Subcutaneous adipose tissue (tissue), 4 donors: Measurements from ENCODE around the gene SPAG8. TPM values are rescaled to one million over a fixed set of nuclear protein-coding genes. Genes with fewer than 3 reads are reported as not detected.

ENCODE experiments used
- total RNA-seq, 4 donors: library from RNA; depleted of rRNA; stranded (reverse); fragments of >200 nt; gene quantifications; one replicate each; pipeline ENCODE4 v1.1.0, GENCODE V29; 2016
- TF ChIP-seq, protein P1 (sequence below): fragments of 450-650 bp; IDR thresholded peaks from one replicate; pipeline ENCODE4 v1.5.1; 2016; ENCODE audit warnings: low read depth, mild to moderate bottlenecking, control low read depth, antibody characterized with exemption, moderate library complexity

Gene SPAG8
- total RNA-seq, 4 donors from 2014 or later = 0.33 to 1.8 (median 1.0) TPM

DNA sequence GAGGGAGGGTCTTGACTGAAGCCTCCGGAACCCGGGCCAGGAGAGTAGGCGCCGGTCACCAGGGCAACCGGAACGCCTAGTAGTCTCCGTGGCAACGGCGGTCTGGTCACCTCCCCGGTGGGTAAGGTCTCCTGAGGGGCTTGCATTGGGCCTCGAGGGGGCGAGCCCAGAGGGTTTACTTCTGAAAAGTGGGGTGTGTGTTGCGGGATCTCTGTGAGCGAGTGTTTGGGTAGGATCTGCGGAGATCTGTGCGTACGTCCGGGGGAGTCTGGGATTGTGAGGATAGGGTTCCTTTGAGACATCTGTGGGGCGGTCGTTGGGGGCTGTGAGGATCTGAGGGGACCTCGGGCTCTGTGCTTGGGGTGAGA, 16.6 kb upstream of the SPAG8 start, which contains the start of gene FAM221B:
FAM221B (minus strand) TSS at position 17 of the 368 bp plus-strand sequence. CDS start 2,571 bp downstream, outside the sequence.
- TF ChIP-seq, protein P1, sequence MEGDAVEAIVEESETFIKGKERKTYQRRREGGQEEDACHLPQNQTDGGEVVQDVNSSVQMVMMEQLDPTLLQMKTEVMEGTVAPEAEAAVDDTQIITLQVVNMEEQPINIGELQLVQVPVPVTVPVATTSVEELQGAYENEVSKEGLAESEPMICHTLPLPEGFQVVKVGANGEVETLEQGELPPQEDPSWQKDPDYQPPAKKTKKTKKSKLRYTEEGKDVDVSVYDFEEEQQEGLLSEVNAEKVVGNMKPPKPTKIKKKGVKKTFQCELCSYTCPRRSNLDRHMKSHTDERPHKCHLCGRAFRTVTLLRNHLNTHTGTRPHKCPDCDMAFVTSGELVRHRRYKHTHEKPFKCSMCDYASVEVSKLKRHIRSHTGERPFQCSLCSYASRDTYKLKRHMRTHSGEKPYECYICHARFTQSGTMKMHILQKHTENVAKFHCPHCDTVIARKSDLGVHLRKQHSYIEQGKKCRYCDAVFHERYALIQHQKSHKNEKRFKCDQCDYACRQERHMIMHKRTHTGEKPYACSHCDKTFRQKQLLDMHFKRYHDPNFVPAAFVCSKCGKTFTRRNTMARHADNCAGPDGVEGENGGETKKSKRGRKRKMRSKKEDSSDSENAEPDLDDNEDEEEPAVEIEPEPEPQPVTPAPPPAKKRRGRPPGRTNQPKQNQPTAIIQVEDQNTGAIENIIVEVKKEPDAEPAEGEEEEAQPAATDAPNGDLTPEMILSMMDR = no peak

DNA sequence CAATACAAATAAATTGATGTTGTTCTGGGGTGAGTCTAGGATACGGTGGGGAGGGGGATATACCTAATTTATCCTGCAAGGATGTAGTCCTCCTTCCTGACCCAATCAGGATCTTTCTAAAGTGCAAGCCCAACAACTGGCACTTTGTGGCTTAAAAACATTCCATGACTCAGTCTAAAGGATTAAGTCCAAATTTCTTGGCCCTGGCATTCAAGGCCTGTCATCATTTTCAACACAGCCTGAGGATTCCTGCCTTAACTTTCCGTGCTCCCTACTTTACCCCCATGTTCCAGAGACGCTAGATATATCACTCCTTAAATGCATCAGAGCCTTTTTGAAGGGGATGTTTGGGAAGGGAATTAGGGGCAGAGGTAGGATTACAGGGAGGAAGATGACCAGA, 15.4 kb upstream of the SPAG8 start:
- TF ChIP-seq, protein P1 = no peak

DNA sequence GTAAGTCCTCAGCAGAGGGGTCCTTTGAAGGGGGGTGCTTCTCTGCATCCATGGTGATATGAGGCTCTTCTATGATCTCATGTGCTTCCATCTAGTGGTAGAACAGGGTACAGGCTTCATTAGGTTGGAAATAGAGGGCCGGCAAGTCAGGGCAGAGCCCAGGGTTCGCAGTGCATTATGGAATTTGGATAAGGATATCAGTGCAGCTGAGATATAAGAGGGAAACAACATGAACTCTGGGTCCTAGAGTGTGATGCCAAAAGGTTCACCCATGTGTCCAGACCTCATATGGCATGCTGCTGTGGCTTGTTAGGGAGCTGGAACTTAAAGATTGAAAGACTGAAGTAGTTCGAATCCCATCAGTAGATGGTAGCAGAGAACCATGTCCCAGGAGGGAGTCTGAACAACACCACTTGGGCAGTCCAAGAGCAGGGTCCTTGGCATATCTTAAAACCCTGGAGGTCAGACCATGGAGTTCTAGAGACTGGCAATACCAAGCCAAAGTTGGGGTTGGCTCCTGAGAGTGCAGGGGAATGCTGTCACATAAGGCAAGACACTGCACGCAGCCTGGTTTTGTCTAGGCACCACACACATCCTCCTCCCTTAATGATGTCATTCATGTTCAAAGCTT, 14.1 kb upstream of the SPAG8 start:
- TF ChIP-seq, protein P1 = no peak

DNA sequence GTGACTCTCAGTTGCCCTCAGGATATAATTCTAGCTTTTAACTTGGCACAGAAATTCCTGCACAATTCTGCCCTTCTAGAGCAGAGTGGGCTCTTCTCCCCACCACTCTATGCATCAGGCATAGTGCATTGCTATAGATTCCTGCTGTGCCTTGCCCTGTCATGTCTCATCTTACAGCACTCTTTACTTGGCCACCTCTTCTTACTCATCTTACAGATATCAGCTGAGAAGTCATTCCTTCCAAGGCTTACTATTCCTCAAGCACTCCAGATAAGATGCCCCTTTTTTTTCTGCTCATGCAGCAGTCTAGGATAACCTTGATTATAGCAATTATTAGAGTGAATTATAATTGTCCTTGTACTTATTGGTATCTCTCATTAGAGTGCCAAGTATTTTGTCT, 10.9 kb upstream of the SPAG8 start:
- TF ChIP-seq, protein P1 = no peak

DNA sequence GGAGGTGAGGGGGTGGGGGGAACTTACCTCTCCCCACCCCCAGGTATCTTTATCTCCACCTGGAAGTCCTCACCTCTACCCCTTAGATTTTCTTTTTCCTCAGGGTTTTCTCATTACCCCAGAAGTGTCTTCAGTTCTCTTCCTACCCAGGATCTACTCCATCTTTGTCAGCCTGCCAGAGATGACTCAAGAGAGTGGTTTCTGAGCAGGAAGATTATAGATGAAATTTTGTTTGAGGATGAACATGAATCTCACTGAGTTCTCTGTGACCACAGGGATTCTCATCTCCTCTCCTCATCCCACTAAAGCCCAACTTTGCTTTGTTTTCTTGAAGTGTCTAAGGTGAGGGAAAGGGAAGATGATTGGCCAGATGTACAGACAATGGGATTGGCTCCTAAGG, 8.0 kb upstream of the SPAG8 start:
- TF ChIP-seq, protein P1 = no peak

DNA sequence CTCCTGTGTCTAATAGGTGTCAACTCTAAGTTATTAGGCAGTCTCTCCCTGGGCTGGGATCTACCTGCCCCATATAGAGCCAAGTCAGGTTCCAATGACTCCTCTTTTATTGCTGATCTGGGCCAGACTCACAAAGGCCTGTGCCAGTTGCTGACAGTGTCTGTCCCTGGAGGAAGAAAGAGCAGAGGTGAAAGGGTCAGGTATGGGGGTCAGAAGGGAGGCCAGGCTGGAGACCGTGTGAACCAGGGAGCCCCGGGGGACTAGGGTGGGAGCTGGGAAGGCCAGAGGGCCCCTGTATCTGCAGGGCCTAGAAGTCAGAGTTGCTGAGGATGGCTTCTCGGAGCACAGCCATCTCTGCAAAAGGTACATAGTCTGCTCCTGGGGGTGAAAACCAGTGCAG, 6.3 kb upstream of the SPAG8 start:
- TF ChIP-seq, protein P1 = no peak

DNA sequence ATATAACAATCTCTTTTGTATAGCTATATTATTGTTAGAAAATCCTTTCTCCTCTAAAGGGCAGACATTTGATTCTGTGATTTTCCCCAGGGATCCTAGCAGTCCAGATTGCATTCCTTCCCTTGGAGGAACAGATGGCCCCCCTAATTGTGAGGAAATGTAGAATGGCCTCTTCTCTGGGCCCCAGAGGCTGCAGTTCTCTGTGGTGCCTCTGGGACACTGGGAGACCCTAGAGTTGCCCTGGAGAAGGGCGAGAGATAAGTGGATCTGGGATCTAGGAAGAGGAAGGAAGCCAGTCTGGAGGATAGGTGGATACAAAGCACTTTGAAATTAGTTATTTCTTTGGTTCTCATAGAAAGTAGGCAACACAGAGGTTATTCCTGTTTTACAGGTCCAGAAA, 4.6 kb upstream of the SPAG8 start:
- TF ChIP-seq, protein P1 = no peak
